ENCODE results near the gene FBXO24. TPM values are rescaled to one million over a fixed set of nuclear protein-coding genes. Genes with fewer than 3 reads are reported as not detected.

The FBXO24 gene
- total and polyA plus RNA-seq, 9 donors = 0.33 to 2.2 (median 0.63) TPM

DNA sequence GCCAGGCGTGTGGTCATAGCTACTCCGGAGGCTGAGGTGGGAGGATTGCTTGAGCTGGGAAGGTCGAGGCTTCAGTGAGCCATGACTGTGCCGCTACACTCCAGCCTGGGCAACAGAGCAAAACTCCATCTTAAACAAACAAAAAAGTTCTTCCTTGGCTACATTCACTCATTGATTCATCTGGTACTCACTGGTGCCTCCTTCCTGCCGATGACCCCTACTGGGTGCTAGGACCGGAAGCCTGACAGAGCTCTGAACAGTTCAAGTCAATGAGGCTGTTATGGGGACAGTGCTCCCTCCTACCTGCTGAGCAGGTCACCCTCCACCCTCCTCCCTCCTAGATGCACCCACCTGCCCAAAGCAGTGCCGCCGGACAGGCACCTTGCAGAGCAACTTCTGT is 21.0 kb downstream of the FBXO24 start:
- Histone ChIP-seq H3K27me3 (no peaks in the 10 kb centered on the region), H3K9me3 (no peaks in the 10 kb centered on the region), H3K4me1 (ENCODE audit: insufficient read depth) (peaks cover 12% of the 10 kb centered on the region), H3K4me3 (no peak overlapping the region), H3K27ac (no peak overlapping the region), H3K36me3 (no peaks in the 10 kb centered on the region)
- WGBS, 3 donors = 82 to 86% (median 84%) methylated on average over 8 of the region's 8 CpGs
- intact Hi-C loops (cut with DNase I) = loop anchor here in 1 of 4 donors (5.0 kb wide), 1 partner anchor 70 kb away; no protein-coding TSS in a partner anchor
- TF ChIP-seq POLR2A (IDR thresholded peaks at IDR 0.05) (no peak), EP300 (IDR thresholded peaks at IDR 0.05) (no peak)
- TF ChIP-seq, protein P1, sequence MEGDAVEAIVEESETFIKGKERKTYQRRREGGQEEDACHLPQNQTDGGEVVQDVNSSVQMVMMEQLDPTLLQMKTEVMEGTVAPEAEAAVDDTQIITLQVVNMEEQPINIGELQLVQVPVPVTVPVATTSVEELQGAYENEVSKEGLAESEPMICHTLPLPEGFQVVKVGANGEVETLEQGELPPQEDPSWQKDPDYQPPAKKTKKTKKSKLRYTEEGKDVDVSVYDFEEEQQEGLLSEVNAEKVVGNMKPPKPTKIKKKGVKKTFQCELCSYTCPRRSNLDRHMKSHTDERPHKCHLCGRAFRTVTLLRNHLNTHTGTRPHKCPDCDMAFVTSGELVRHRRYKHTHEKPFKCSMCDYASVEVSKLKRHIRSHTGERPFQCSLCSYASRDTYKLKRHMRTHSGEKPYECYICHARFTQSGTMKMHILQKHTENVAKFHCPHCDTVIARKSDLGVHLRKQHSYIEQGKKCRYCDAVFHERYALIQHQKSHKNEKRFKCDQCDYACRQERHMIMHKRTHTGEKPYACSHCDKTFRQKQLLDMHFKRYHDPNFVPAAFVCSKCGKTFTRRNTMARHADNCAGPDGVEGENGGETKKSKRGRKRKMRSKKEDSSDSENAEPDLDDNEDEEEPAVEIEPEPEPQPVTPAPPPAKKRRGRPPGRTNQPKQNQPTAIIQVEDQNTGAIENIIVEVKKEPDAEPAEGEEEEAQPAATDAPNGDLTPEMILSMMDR (IDR thresholded peaks at IDR 0.05) = no peak
- DNase-seq = no peak

DNA sequence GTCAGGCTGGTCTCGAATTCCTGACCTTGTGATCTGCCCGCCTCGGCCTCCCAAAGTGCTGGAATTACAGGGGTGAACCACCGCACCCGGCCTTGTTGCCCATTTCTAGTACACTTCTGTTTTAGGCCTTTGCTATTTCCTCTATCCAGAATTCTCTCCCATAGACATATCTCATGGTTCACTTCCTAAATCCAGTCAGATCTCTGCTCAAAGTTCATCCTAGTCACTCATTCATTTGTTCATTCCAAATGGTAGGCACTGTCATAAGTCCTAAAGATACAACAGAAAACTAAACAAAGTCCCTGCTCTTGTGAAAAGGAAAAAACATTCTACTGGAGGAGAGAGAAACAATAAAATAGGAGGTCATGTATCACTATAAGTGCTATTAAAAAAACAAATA is 23.8 kb downstream of the FBXO24 start:
- intact Hi-C loops (cut with DNase I) = loop anchor here in 1 of 4 donors (5.0 kb wide), 1 partner anchor 67 kb away; no protein-coding TSS in a partner anchor
- no peak overlapping the region for H3K4me3 ChIP-seq
- no peak for TF ChIP-seq EP300 (IDR thresholded peaks at IDR 0.05)
- TF ChIP-seq, protein P1 (IDR thresholded peaks at IDR 0.05) = no peak
- TF ChIP-seq POLR2A (IDR thresholded peaks at IDR 0.05) = no peak
- no peak overlapping the region for H3K27ac ChIP-seq
- H3K36me3 ChIP-seq = no peaks in the 10 kb centered on the region
- WGBS, 3 donors = 90 to 96% (median 90%) methylated on average over 5 of the region's 5 CpGs
- no peaks in the 10 kb centered on the region for H3K27me3 ChIP-seq
- DNase-seq = no peak
- no peaks in the 10 kb centered on the region for H3K9me3 ChIP-seq
- H3K4me1 ChIP-seq (ENCODE audit: insufficient read depth) = peaks cover 6% of the 10 kb centered on the region

DNA sequence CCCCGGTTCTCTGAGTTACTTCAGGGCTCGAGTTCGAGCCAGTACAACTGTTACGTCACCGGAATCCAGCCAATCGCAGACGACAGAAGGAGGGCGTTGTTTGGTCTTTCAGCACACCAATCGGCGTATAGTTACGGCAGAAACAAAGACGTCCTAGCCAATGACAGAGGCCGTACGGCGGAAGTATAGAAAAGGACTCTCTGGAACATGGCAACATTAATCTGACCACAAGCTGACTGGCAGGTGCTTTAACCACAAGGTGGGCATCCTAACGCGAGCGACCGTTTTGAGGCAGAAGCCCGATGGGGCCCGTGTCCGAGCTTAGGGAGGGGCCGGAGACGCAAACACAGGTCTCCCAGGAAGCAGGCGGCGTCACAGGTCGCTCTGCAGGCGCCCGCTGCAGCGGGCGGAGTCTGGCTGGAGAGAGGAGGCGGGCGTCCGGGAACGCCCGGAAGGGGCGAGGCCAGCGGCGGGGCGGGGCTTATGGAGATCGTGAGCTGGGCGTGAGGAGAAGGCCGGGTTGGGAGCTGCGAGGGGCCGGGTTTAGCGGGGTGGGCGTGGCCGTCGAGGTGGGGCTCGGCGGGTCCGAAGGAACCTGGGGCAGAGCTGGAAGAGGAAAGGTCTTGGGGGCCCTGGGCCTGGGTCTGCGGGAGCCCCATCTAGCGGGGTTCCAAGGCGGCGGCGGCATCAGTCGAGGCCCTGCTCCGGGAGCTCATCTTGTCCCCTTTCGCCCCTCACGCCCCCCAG is 26.0 kb downstream of the FBXO24 start, which contains the start of gene MOSPD3:
Gene MOSPD3, plus strand, starts transcription at position 558 of the 747 bp plus-strand sequence. CDS start 252 bp downstream, outside the sequence.
- Histone ChIP-seq H3K9me3 (no peaks in the 10 kb centered on the region), H3K4me3 (peak within 1 kb of the TSS; percentile 48), H3K36me3 (no peaks in the 10 kb centered on the region), H3K4me1 (ENCODE audit: insufficient read depth) (peaks cover 6% of the 10 kb centered on the region), H3K27me3 (no peaks in the 10 kb centered on the region), H3K27ac (peak within 1 kb of the TSS; percentile 25 to 87)
- WGBS, 3 donors = 0 to 1% (median 0%) methylated on average over 60 to 61 of the region's 61 CpGs
- TF ChIP-seq, protein P1 (IDR thresholded peaks at IDR 0.05) = no peak
- peak; percentile 86 for TF ChIP-seq EP300 (IDR thresholded peaks at IDR 0.05)
- peak; percentile 58 for TF ChIP-seq POLR2A (IDR thresholded peaks at IDR 0.05)
- peak; percentile 99 to 100 (median 99) for DNase-seq
- intact Hi-C loops (cut with DNase I) = loop anchor here in 1 of 4 donors (2.0 kb wide), 2 partner anchors 25 to 65 kb away; partner anchors contain the start of genes FBXO24 and LRCH4

DNA sequence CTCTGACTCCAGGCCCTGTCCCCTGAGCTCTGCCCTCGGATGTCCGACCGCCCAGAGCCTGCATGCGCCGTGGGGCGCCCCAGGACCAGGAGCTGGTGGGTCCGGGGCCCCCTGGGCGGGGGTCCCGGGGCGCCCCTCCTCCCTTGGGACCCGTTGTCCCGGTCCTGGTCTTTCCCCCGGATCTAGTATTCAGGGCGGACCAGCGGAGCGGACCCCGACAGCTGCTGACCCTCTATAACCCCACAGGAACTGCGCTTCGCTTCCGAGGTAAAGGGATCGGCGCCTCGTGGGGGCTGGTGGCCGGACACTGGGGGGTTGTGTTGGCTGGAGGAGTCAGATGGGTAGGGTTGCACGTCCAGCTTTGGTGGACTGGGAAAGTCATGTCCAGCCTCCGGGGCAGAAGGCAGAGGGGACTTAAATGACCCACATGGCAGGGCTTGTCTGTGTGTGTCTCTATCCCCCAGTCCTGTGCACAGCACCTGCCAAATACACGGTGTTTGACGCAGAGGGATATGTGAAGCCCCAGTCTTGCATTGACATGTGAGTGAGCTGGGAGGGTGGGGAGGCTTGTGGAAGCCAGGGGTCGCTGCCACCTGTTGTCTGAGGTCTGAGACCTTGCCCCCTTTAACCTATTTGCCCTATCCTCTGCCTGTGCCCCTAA is 26.7 kb downstream of the FBXO24 start:
- 1 to 4% (median 3%) methylated on average over 8 to 29 of the region's 29 CpGs for WGBS, 3 donors
- DNase-seq = no peak
- intact Hi-C loops (cut with DNase I) = loop anchor here in 1 of 4 donors (2.0 kb wide), 2 partner anchors 26 to 64 kb away; partner anchors contain the start of genes FBXO24 and LRCH4

More for the DNA sequence above, 26.7 kb downstream of the FBXO24 start:
- H3K36me3 ChIP-seq = no peaks in the 10 kb centered on the region
- peak overlapping the region; percentile 18 to 87 for H3K27ac ChIP-seq
- peaks cover 6% of the 10 kb centered on the region for H3K4me1 ChIP-seq (ENCODE audit: insufficient read depth)
- H3K4me3 ChIP-seq = peak overlapping the region; percentile 48
- no peaks in the 10 kb centered on the region for H3K9me3 ChIP-seq
- TF ChIP-seq POLR2A (IDR thresholded peaks at IDR 0.05) (no peak), EP300 (IDR thresholded peaks at IDR 0.05) (no peak)
- TF ChIP-seq, protein P1 (IDR thresholded peaks at IDR 0.05) = peak in 1 of 3 donors; percentile 5
- H3K27me3 ChIP-seq = no peaks in the 10 kb centered on the region
